ENCODE results near the gene NUP107.

Gene NUP107

DNA sequence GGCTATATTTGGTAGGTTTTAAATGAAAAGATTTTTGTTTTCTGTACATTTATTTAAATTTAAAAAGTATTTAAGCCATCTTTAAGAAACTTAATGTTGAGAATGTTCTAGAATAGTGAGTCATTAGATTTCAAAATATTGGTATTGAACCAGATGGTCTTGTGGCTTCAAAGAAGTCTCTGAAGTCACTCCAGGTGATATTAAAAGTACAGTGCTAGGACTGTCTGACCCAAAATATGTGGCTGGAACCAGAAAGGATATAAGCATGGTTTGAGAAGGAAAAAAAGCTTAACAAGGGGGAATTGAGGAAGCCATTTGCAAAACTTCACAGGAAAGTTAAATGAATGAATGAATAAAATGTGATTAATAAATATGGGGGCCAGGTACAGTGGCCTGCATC, 92.5 kb downstream of the NUP107 start:
- TF ChIP-seq EZH2phosphoT487 (conservative IDR thresholded peaks at IDR 0.05; ENCODE audit: low read length): no peak
- TF ChIP-seq, protein P1, sequence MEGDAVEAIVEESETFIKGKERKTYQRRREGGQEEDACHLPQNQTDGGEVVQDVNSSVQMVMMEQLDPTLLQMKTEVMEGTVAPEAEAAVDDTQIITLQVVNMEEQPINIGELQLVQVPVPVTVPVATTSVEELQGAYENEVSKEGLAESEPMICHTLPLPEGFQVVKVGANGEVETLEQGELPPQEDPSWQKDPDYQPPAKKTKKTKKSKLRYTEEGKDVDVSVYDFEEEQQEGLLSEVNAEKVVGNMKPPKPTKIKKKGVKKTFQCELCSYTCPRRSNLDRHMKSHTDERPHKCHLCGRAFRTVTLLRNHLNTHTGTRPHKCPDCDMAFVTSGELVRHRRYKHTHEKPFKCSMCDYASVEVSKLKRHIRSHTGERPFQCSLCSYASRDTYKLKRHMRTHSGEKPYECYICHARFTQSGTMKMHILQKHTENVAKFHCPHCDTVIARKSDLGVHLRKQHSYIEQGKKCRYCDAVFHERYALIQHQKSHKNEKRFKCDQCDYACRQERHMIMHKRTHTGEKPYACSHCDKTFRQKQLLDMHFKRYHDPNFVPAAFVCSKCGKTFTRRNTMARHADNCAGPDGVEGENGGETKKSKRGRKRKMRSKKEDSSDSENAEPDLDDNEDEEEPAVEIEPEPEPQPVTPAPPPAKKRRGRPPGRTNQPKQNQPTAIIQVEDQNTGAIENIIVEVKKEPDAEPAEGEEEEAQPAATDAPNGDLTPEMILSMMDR (IDR thresholded peaks at IDR 0.05; ENCODE audit: insufficient read depth, low read length, poor library complexity, severe bottlenecking): no peak
- no peaks in the 10 kb centered on the region for H4K20me1 ChIP-seq (ENCODE audit: low read depth, low read length)
- H3K9ac ChIP-seq (ENCODE audit: low read length): no peak overlapping the region
- H3K4me3 ChIP-seq (ENCODE audit: insufficient read depth, low read length, poor library complexity, severe bottlenecking): no peak overlapping the region
- no peak overlapping the region for H3K4me2 ChIP-seq (ENCODE audit: low read depth, low read length, poor library complexity, severe bottlenecking)
- no peaks in the 10 kb centered on the region for H3K79me2 ChIP-seq (ENCODE audit: insufficient read depth, low read length)
- H3F3A ChIP-seq (ENCODE audit: insufficient read depth): no peaks in the 10 kb centered on the region
- no peak overlapping the region for H3K27ac ChIP-seq (ENCODE audit: low read depth, low read length)
- no peaks in the 10 kb centered on the region for H3K9me2 ChIP-seq (replicated peaks; ENCODE audit: insufficient read depth, low read length)
- H3K27me3 ChIP-seq (ENCODE audit: low read length): no peaks in the 10 kb centered on the region
- no peak overlapping the region for H2AFZ ChIP-seq (ENCODE audit: low read depth, low read length, severe bottlenecking)
- H3K9me3 ChIP-seq (ENCODE audit: insufficient read depth, low read length): no peaks in the 10 kb centered on the region
- H3K36me3 ChIP-seq (ENCODE audit: low read length): no peaks in the 10 kb centered on the region

DNA sequence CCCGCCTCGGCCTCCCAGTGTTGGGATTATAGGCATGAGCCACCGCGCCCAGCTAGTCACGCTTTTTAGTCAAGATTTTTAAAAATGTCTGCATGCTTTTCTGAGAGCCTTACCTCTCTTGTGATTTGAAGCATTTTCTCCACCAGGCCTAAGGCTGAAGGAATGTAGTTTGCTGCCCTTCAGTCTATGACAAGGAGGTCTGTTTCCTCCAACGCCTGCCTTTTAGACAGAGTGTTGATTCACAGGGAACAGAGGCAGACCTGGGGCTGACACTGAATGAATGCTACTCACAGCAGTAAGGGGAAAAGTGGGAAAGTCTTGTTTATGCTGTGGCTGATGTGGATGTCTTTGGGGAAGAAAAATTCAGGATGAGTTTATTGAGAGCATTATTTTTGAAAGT, 94.0 kb downstream of the NUP107 start:
- no peak overlapping the region for H3K9ac ChIP-seq (ENCODE audit: low read length)
- H3K79me2 ChIP-seq (ENCODE audit: insufficient read depth, low read length): no peaks in the 10 kb centered on the region
- H4K20me1 ChIP-seq (ENCODE audit: low read depth, low read length): no peaks in the 10 kb centered on the region
- H2AFZ ChIP-seq (ENCODE audit: low read depth, low read length, severe bottlenecking): no peak overlapping the region
- no peak overlapping the region for H3K4me3 ChIP-seq (ENCODE audit: insufficient read depth, low read length, poor library complexity, severe bottlenecking)
- H3F3A ChIP-seq (ENCODE audit: insufficient read depth): no peaks in the 10 kb centered on the region
- no peaks in the 10 kb centered on the region for H3K36me3 ChIP-seq (ENCODE audit: low read length)
- H3K27ac ChIP-seq (ENCODE audit: low read depth, low read length): no peak overlapping the region
- H3K4me2 ChIP-seq (ENCODE audit: low read depth, low read length, poor library complexity, severe bottlenecking): no peak overlapping the region
- no peaks in the 10 kb centered on the region for H3K9me2 ChIP-seq (replicated peaks; ENCODE audit: insufficient read depth, low read length)
- H3K9me3 ChIP-seq (ENCODE audit: insufficient read depth, low read length): no peaks in the 10 kb centered on the region
- no peak for TF ChIP-seq EZH2phosphoT487 (conservative IDR thresholded peaks at IDR 0.05; ENCODE audit: low read length)
- TF ChIP-seq, protein P1 (IDR thresholded peaks at IDR 0.05; ENCODE audit: insufficient read depth, low read length, poor library complexity, severe bottlenecking): no peak
- no peaks in the 10 kb centered on the region for H3K27me3 ChIP-seq (ENCODE audit: low read length)

DNA sequence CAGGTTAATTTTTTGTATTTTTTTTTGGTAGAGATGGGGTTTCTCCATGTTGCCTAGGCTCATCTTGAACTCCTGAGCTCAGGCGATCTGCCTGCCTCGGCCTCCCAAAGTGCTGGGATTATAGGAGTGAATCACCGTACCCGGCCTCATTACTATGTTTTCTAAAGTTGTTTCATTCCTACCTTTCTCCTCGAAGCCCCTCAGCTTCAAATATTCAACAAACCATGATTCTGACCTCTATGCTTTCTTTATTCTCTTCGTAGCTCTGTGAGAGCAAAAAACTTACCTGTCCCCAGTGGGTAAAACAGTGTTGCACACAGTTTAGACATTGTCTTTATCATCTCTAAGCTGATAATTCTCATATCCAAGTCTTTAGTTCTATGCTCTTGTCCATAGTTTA, 95.0 kb downstream of the NUP107 start:
- H3K36me3 ChIP-seq (ENCODE audit: low read length): no peaks in the 10 kb centered on the region
- no peak overlapping the region for H3K4me2 ChIP-seq (ENCODE audit: low read depth, low read length, poor library complexity, severe bottlenecking)

More for the DNA sequence above, 95.0 kb downstream of the NUP107 start:
- no peak for TF ChIP-seq EZH2phosphoT487 (conservative IDR thresholded peaks at IDR 0.05; ENCODE audit: low read length)
- TF ChIP-seq, protein P1 (IDR thresholded peaks at IDR 0.05; ENCODE audit: insufficient read depth, low read length, poor library complexity, severe bottlenecking): no peak
- H3K9me2 ChIP-seq (replicated peaks; ENCODE audit: insufficient read depth, low read length): no peaks in the 10 kb centered on the region
- no peak overlapping the region for H3K27ac ChIP-seq (ENCODE audit: low read depth, low read length)
- no peaks in the 10 kb centered on the region for H3K79me2 ChIP-seq (ENCODE audit: insufficient read depth, low read length)
- no peaks in the 10 kb centered on the region for H4K20me1 ChIP-seq (ENCODE audit: low read depth, low read length)
- no peak overlapping the region for H2AFZ ChIP-seq (ENCODE audit: low read depth, low read length, severe bottlenecking)
- no peaks in the 10 kb centered on the region for H3K27me3 ChIP-seq (ENCODE audit: low read length)
- no peaks in the 10 kb centered on the region for H3F3A ChIP-seq (ENCODE audit: insufficient read depth)
- no peak overlapping the region for H3K9ac ChIP-seq (ENCODE audit: low read length)
- H3K9me3 ChIP-seq (ENCODE audit: insufficient read depth, low read length): no peaks in the 10 kb centered on the region
- H3K4me3 ChIP-seq (ENCODE audit: insufficient read depth, low read length, poor library complexity, severe bottlenecking): no peak overlapping the region
